Fibroblast of skin of left quadriceps (primary cell): ENCODE data around the gene ARL5B.
"Not testable (repeated sequence)": the region's sequence is repeated elsewhere in the genome, so short reads cannot be mapped to it uniquely, and the experiment has no call there.

Experiments used
- DNase-seq, 2 experiments: peaks; one replicate each; pipeline ENCODE4 v3.0.0-alpha.2; 2013; ENCODE audit warnings: low read depth in 2 of 2

ARL5B gene, protein sequence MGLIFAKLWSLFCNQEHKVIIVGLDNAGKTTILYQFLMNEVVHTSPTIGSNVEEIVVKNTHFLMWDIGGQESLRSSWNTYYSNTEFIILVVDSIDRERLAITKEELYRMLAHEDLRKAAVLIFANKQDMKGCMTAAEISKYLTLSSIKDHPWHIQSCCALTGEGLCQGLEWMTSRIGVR

DNA sequence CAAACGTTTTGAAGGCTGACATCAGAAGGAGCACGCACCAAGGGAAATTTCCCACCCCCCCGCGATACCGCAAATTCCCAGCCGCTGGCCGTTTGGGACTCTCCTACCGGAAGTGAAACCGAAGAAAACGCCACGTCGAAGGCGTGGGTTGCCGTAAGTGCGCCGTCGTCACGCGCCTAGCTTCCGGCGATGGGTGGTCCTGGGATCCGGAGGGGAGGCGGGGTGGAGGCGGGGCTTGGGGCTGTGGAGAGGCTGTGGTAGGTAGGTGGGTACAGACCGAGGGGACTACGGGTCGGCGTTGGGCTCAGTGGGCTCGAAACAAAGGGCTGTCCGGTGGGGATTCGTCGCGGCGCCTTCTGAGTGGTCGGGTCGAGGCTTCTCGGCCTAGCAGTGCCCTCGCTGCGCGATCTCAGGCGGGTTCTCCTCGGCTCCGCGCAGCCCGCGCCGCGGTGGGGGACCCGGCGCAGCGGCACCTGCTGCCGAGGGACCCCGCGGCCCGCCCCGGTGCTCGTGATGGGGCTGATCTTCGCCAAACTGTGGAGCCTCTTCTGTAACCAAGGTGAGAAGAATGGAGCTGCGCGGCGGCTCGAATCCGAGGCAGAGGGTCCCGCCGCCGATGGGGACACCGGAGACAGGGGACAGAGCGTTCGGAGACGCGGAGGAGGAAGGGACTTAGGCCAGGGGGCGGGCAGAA, at the start of gene ARL5B:
Gene ARL5B, plus strand, starts transcription at position 307 of the 694 bp plus-strand sequence. Its CDS starts 207 bp downstream, at position 514.
- DNase-seq: peak; percentile 97

DNA sequence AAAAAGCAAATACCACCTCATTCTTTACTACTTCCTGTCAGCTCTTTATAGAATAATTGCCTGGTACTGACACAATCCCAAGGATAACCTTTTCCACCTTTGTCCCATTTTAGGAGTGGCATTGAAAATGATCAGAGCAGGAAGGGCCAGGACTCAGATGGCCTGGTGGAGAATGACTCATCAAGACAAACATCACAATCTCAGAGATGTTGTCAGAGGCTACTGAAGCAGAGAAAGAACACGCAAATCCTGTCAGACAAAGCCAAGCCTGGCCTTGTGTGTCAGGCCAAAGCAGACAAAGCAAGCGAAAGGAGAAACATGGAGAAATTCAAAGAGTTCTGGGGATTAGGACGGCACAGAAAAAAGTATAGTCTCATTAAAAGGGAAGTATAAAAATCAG, 48.7 kb upstream of the ARL5B start:
- no peak for DNase-seq

DNA sequence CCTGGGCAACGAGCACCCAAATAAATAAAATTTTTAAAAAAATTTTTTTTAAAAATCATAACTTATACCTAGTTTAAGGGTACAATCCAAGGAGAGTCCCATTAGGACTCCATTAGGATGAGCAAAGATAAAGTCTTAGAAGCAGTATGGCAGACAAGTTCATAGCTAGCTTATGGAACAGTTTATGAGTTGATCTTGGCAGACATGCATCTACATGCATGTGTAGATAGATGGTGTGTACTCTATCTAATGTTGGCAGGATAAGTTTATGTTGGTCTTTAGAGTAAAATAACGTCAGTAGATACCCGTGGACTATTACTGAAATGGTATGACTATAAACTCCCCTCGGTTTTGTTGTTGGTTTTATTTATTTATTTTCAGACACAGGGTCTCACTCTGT, 48.1 kb upstream of the ARL5B start:
- no peak for DNase-seq

DNA sequence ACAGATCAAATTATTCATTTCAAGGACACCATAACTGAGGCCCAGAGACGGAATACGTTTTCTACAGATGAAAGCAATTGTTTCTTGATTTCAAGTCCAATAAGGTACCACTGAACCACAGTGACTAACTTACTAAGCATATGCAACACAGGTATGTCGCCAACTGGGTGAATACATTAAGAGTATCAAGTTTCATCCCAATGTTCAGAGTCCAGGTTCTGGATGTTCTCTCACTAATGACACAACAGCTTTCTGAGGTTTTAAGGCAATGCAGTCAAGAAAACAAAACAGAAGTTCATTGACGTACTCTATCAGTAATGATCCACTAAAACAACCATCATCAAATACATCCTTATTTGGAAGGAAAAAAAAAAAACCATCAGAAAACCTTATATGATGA, 43.6 kb upstream of the ARL5B start:
- no peak for DNase-seq

DNA sequence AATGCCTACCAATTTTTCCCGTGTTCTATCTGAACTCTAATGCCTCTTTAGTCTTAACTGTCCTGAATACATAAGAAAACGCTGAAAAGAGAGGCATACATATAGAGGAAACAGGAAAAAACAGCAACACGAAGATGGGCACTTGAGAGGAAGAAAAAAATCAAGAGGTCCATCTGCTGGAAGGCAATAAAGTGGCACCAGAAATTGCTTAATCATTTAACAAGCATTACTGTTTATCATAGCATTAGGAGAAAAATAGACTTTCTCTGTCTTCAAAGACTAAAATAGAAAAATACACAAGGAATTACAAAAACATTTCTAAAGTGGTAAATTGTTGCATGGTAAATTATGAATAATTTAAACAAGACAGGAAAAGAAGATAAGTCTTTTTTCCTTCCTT, 42.9 kb upstream of the ARL5B start:
- no peak for DNase-seq

DNA sequence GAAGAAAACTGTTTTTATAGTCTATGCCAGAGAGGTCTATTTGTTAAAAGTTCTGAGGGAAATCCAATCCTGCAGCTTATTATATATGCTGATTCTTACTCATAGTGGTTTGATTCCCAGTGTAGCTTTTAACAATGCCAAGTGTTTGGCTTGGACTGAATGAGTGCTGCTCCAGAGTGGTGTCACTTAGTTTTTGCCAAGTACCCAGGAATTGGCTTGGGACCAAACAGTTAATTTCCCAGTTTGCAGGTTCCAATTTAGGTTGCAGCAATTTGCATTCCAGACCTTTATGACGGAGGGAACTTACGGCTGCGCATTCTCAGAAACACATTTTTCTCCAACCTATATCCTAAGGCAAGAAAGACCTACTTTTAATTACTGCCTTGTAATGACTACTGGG, 40.2 kb upstream of the ARL5B start:
- no peak for DNase-seq

DNA sequence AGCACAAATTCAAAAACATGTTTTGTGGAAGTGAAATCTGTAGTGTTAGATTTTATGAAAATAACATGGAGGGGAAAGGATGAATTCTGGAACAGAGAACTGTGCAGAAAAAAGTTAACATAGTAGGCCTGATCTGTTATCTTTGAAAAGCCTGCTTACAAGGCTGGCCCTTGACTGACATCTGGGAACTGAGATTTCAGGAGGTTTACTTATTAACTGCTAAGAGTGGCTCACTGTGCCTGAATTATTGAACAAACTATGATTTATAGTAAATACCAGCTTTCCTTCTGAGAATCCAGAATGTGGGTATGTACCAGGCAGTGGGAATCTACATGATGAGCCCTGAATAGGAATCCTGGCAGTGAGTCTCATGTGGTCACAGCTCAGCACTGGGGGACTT, 38.4 kb upstream of the ARL5B start:
- DNase-seq: no peak

DNA sequence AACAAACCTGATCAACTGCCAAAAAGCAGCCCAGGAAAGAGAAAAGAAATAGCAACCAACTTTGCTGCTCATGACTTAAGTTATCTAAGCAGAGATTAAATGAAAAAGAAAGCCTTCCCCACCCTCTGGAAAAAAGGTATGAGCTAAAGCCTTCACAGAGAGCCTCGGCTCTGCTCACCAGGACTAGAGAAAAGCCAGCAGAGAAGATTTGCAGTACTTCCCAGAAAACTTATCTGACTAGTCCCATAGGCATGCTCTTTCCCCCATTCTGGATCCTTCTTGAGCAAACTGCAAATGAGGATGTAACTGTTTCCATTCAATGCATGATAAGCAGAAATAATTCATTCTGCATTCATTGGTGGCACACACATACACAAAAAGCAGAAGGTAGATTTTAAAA, 35.6 kb upstream of the ARL5B start:
- DNase-seq: not testable (repeated sequence)

DNA sequence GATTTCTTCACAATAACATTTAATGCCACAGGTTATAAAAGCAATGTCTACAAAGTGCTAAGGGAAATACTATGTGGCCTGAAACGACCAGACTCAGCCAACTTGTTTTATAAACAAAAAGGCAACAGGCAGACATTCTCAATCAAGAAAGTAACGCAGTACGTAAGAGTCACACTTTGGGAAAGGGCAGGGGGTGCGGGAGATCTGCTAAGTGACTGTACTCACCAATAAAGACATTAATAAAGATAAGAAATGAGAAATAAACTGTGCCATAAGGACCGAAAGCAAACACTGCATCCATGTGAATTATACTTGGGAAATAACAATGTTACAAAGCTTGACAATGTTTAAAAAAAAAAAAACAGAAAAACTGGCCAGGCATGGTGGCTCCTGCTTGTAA, 33.3 kb upstream of the ARL5B start:
- no peak for DNase-seq

DNA sequence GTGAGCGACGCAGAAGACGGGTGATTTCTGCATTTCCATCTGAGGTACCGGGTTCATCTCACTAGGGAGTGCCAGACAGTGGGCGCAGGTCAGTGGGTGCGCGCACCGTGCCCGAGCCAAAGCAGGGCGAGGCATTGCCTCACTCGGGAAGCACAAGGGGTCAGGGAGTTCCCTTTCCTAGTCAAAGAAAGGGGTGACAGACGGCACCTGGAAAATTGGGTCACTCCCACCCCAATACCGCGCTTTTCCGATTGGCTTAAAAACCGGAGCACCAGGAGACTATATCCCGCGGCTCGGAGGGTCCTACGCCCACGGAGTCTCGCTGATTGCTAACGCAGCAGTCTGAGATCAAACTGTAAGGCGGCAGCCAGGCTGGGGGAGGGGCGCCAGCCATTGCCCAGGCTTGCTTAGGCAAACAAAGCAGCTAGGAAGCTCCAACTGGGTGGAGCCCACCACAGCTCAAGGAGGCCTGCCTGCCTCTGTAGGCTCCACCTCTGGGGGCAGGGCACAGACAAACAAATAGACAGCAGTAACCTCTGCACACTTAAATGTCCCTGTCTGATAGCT, 31.7 kb upstream of the ARL5B start:
- DNase-seq: peak; percentile 28 to 35

DNA sequence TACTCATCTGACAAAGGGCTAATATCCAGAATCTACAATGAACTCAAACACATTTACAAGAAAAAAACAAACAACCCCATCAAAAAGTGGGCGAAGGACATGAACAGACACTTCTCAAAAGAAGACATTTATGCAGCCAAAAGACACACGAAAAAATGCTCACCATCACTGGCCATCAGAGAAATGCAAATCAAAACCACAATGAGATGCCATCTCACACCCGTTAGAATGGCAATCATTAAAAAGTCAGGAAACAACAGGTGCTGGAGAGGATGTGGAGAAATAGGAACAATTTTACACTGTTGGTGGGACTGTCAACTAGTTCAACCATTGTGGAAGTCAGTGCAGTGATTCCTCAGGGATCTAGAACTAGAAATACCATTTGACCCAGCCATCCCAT, 26.7 kb upstream of the ARL5B start:
- not testable (repeated sequence) for DNase-seq

DNA sequence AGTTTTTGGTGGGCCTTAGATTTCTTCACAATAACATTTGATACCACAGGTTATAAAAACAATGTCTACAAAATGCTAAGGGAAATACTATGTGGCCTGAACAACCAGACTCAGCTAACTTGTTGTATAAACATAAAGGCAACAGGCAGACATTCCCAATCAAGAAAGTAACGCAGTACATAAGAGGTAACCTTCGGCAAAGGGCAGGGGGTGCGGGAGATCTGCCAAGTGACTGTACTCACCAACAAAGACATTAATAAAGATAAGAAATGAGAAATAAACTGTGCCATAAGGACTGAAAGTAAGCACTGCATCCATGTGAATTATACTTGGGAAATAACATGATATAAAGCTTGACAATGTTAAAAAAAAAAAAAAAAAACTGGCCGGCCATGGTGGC, 23.2 kb upstream of the ARL5B start:
- DNase-seq: no peak

DNA sequence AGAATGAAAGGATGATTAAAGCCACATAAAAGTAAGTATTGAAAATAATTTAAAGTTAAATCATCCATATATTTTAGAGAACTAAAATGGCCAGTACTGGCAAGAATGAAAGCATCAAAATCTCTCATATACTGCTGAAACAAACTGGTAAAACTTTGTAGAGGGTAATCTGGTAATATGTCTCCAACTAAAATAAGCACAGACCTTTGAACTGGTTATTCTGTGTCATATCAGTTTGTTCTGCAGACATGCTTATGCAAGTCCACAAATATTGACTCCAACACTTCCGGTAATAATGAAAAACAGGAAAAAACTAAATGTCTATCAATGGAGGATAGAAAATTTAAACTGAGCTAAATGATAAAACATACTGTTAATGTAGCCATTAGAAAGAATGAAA, 21.8 kb upstream of the ARL5B start:
- not testable (repeated sequence) for DNase-seq

DNA sequence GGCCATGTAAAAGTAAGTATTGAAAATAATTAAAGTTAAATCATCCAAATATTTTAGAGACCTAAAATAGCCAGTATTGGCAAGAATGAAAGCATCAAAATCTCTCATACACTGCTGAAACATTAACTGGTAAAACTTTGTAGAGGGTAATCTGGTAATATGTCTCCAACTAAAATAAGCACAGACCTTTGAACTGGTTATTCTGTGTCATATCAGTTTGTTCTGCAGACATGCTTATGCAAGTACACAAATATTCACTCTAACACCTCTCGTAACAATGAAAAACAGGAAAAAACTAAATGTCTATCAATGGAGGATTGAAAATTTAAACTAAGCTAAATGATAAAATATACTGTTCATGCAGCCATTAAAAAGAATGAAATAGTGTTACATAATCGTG, 19.5 kb upstream of the ARL5B start:
- not testable (repeated sequence) for DNase-seq

DNA sequence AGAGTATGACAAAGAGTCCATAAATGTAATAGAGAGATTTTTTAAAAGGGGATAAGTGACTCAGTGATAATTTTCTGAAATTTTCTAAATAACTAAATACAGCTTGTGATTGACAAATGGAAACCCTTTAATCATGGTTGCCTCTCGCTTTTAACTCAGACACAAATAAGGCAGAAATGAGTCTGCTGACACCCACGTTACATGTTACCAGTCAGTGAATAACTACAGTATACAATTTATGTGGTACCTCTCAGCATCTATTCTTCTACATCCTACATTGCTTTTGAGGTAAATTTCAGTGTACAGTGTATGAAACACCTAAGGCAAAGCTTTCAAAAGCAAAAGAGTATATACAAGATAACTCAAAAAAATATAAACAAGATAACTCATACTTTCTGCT, 12.1 kb upstream of the ARL5B start:
- DNase-seq: no peak

DNA sequence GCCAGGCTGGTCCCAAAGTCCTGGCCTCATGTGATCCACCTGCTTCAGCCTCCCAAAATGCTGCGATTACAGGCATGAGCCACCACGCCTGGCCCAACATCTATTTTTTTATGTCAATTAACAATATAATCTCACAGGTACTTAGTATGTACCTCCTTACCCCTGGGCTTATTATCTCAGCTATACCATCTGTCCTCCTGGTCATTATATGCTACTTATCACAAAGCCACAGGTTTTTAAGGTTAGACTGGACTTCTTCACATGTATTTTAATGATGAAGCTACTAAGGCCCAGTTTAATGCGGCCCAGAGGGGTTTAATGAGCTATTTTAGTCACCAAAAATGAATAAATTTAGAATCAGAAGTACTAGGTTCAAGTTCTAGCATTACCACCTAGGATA, 11.3 kb upstream of the ARL5B start:
- no peak for DNase-seq

DNA sequence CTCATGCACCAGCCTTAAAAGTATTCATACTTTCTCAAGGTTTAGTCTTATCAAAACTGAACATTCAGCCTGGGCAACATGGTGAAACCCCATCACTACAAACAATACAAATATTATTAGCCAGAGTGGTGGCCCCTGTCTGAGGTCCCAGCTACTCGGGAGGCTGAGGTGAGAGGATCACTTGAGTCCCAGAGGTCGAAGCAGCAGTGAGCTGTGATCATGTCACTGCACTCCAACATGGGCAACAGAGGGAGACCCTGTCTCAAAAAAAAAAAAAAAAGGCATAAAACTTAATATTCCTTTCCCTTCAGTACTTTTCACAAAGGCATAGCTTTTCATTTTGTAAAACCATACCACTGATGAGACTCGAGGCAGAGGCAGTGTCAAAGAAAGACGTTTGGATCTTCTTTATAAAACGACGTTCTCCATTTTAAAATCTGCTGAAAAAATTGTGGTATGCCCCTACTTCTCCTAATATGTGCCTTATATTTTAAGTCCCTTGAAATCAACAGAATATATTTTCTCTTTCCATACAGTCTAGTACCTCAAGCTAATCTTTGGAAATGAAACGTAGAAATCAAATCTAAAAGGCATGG, 9.8 kb upstream of the ARL5B start:
- DNase-seq: no peak

DNA sequence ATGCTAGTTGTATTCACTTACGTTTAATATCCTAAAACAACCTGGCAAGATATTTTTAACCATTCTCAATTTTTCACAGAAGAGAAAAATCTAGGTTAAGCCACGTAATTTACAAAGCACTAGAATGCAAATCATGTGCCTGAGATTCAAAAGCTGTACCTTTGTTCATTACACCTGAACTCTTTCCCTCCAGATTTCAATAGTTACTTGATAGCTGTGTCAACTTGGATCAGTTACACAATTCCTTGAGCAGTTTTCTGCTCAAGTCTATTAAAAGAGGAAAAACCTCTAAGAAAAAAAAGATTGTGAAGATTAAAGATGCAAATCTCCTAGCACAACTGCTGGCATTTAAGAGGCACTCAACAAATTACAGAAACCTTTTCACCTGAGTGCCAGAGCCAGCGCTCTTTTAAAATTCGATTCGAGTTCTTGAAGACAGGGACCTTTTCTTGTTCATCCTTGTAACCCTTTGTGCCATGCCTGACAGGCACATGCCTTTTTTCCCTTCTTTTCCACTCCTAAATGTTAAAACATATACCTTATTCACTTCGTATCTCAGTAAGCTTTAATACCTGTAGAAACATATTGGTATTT, 8.7 kb upstream of the ARL5B start:
- DNase-seq: no peak

DNA sequence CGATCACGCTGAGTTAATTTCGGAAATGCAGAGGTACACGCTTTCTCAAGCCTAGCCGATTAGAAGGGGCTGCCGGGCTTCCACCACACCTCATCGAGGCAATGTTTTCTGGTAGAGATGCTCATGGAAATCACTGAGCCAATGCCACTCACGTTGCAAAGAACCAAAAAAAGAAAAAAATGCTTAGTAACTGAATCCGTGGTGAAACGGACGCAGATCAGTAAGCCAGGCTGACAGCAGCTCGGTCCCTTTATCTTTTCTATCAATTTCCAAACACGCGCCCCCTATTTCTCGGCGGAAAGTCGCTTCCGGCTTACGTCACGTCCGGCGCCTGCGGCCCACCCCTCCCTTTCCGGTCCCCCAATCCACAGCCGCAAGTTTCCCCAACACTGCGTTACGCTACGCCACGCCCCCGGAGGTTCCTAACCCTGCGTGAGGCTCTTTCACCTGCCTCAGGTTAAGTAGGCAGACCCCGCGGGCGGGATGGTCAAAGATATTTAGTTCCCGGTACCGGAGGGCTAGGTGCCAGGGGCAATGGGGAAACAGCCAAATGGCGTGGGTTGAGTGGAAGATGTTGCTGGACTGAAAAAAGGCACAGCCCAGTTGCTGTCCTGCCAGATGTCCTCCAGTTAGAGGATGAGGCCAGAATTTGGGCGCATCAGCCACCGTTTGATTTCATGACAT, 7.8 kb upstream of the ARL5B start, which contains the start of gene NSUN6:
Gene NSUN6, minus strand, starts transcription at position 264 of the 684 bp plus-strand sequence. CDS start 384 bp downstream, outside the sequence.
- DNase-seq: peak; percentile 60 to 62

DNA sequence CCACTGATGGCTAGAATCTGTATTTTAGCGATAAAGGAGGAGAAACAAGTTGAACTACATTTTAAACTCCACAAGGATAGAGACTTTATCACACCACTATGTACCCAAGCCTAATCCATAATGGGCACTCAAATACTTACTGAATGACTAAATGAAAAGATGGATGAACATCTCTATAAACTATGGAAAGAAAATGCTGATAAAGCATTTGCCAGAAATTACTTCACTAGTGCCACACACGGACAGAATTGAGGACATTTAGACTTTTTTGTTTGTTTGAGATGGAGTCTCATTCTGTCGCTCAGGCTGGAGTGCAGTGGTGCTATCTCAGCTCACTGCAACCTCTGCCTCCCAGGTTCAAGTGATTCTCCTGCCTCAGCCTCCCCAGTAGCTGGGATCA, 6.1 kb upstream of the ARL5B start:
- DNase-seq: no peak

DNA sequence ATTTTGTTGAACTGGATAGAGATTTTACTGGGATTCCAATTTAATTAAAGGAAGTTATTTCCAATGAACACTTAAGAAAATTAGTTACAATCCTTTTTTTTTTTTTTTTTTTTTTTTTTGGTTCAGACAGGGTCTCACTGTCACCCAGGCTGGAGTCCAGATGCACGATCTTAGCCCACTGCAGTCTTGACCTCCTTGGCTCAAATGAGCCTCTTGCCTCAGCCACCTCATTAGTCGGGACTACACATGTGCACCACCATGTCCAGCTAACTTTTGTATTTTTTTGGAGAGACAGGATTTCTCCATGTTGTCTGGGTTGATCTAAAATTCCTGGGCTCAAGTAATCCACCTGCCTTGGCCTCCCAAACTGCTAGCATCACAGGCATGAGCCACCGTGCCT, 2.5 kb upstream of the ARL5B start:
- no peak for DNase-seq
